ENCODE data around the gene EIF5A. TPM values are rescaled to one million over a fixed set of nuclear protein-coding genes. Genes with fewer than 3 reads are reported as not detected.

Gene EIF5A
- total and polyA plus RNA-seq, 9 of the 15 experiments (the other 6 are each of a cell fraction or from before 2014, with no cell fraction given), result 22.9 to 1,163 (median 772) TPM

- TF ChIP-seq ZC3H11A (IDR thresholded peaks at IDR 0.05; ENCODE audit: low read depth, low read length) (no peak), KLF1 (tag; IDR thresholded peaks at IDR 0.05) (no peak), PBX2 (CRISPR knock-in tag; IDR thresholded peaks at IDR 0.05; ENCODE audit: low read depth) (no peak), PBX2 (tag; conservative IDR thresholded peaks at IDR 0.05; ENCODE audit: low read depth) (no peak), FOXA3 (CRISPR knock-in tag; conservative IDR thresholded peaks at IDR 0.05 in 1 of 2, IDR thresholded peaks at IDR 0.05 in 1 of 2) (no peak), HDAC6 (IDR thresholded peaks at IDR 0.05; ENCODE audit: low read depth, low read length) (no peak), TAL1 (IDR thresholded peaks at IDR 0.05) (no peak), EGR1 (conservative IDR thresholded peaks at IDR 0.05) (peak; percentile 70), TAF7 (tag; IDR thresholded peaks at IDR 0.05) (no peak), PML (IDR thresholded peaks at IDR 0.05; ENCODE audit: low read length) (no peak), HNRNPUL1 (IDR thresholded peaks at IDR 0.05; ENCODE audit: low read length) (no peak), ZNF280A (IDR thresholded peaks at IDR 0.05; ENCODE audit: low read depth, partially characterized antibody) (no peak), TBP (optimal IDR thresholded peaks at IDR 0.05; ENCODE audit: low read depth, low read length) (peak; percentile 35), C11orf30 (IDR thresholded peaks at IDR 0.05; ENCODE audit: low read depth) (no peak), YY1 (IDR thresholded peaks at IDR 0.05; ENCODE audit: borderline replicate concordance in 1 of 3, control insufficient read depth in 1 of 3, extremely low read depth in 1 of 3, insufficient read depth in 3 of 3, insufficient read length in 1 of 3, insufficient replicate concordance in 2 of 3, low read depth in 1 of 3, low read length in 2 of 3) (no peak)
These were observed 26.1 kb upstream of the EIF5A start, which contains the start of gene SLC2A4 (continued) for GRCh38 chr17:7281074-7281952.
